Stimulated activated naive B cell treated with anti-CD40 and anti-IgM and Interleukin-4, amounts not matched to agents 10 μg/mL and 1 μg/mL and 100 μg/mL, for 72 hours (primary cell): ENCODE data around the gene ATN1.

Experiments used
- ATAC-seq, 2 donors: fragments of 150-1000 bp; cut with Tn5 transposase; replicated peaks; 2 replicates each; pipeline ENCODE4 v1.10.0; 2021; ENCODE audit warnings: moderate library complexity in 1 of 2
- DNase-seq: peaks from one replicate; pipeline ENCODE4 v3.0.0; 2021
- H3K27ac Mint-ChIP-seq: one replicate; pipeline ENCODE4 v1.8.0; 2022; ENCODE audit warnings: mild to moderate bottlenecking, mixed read lengths
- H3K27me3 Mint-ChIP-seq, 2 donors: one replicate each; pipeline ENCODE4 v1.8.0; 2022; ENCODE audit warnings: mixed read lengths in 2 of 2
- H3K36me3 Mint-ChIP-seq, 2 donors: one replicate each; pipeline ENCODE4 v1.8.0; 2022; ENCODE audit warnings: mixed read lengths in 2 of 2, mild to moderate bottlenecking in 1 of 2
- H3K4me1 Mint-ChIP-seq, 2 donors: one replicate each; pipeline ENCODE4 v1.8.0; 2022; ENCODE audit warnings: mixed read lengths in 2 of 2, mild to moderate bottlenecking in 1 of 2
- H3K4me3 Mint-ChIP-seq, 2 donors: one replicate each; pipeline ENCODE4 v1.8.0; 2022; ENCODE audit warnings: mild to moderate bottlenecking in 2 of 2, mixed read lengths in 2 of 2, moderate library complexity in 1 of 2
- H3K9me3 Mint-ChIP-seq, 2 donors: one replicate each; pipeline ENCODE4 v1.8.0; 2022; ENCODE audit warnings: mixed read lengths in 2 of 2, mild to moderate bottlenecking in 1 of 2

The ATN1 gene

DNA sequence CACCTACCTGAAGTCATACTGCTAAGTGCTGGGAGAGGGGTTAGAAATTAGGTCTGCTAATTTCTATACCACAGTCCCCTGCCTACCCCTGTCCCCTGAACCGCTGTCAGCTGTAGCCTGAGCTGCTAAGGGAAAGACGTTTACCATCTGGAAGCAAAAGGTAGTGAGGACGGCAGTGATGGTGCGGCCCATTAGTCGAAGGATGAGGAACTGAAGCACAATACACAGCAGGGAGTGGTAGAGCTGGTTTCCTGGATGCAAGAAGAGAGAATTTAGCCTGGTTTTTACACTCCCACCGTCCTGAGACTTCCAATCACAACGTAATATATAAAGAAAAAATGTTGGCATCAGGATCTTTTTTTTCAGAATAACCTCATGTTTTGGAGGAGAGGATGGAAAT, 54.8 kb downstream of the ATN1 start:
- Mint-ChIP-seq H3K4me1 (peaks cover 3 to 4% of the 10 kb centered on the region in 2 donors), H3K4me3 (no peak overlapping the region), H3K36me3 (peaks cover 32 to 52% of the 10 kb centered on the region in 2 donors), H3K9me3 (no peaks in the 10 kb centered on the region), H3K27me3 (no peaks in the 10 kb centered on the region), H3K27ac (peak overlapping the region; percentile 66)
- DNase-seq (no peak), ATAC-seq (no peak)

DNA sequence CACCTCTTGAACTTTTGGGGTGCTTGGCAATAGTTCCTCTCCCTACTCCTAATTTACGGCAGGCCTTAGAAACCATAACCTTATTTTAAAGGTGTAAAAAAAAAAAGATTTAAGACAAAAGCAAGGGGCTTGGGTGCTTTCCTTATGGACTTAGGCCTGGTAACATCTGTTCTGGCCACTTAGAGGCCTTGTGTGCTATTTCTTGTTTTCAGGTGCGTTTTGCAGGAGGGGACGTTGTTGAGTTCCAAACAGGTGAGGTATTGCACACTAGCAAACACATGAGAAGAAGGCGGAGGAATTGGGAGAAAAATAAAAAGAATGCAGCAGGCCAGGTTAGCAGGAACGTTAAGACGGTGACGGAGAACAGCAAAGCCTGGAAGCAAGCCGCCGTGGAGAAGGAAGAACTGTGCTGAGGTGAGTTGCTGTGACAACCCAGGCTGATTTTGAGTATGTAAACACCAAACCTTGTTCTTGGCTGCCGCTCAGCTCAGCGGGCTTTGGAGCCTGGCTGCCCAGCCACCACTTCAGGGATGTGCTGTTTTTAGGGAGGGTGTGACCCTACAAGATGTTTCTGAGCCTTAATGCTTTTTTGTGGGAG, 60.3 kb downstream of the ATN1 start:
- Mint-ChIP-seq H3K27me3 (no peaks in the 10 kb centered on the region), H3K36me3 (peaks cover 22 to 28% of the 10 kb centered on the region in 2 donors), H3K27ac (no peak overlapping the region), H3K4me3 (no peak overlapping the region), H3K9me3 (no peaks in the 10 kb centered on the region), H3K4me1 (no peaks in the 10 kb centered on the region)
- ATAC-seq: no peak
- DNase-seq: no peak
